ENCODE data around the gene FOXP1. TPM values are rescaled to one million over a fixed set of nuclear protein-coding genes. Genes with fewer than 3 reads are reported as not detected.

FOXP1 gene
- total and polyA plus RNA-seq, 9 donors, result 17.6 to 28.2 (median 20.5) TPM

- Histone ChIP-seq H3K4me3 (ENCODE audit: low read length) (no peak overlapping the region), H3K9me3 (replicated peaks; ENCODE audit: control insufficient read depth, low read depth, low read length) (no peaks in the 10 kb centered on the region), H3K27me3 (ENCODE audit: control insufficient read depth, insufficient read depth, low read length) (no peaks in the 10 kb centered on the region), H3K27ac (ENCODE audit: low read length) (no peak overlapping the region), H3K36me3 (ENCODE audit: control insufficient read depth, insufficient read depth, low read length) (no peaks in the 10 kb centered on the region), H3K4me1 (ENCODE audit: control insufficient read depth, insufficient read depth, low read length) (peaks cover 2% of the 10 kb centered on the region)
- DNase-seq, result no peak
- no CpG with 5 or more reads among the region's 2 CpGs for WGBS (ENCODE audit: insufficient coverage)
Observed at GRCh38 chr3:71397726-71398125, 185.8 kb downstream of the FOXP1 start.

- H3K9me3 ChIP-seq (replicated peaks; ENCODE audit: control insufficient read depth, low read depth, low read length), result no peaks in the 10 kb centered on the region
- no peak overlapping the region for H3K4me3 ChIP-seq (ENCODE audit: low read length)
- 13% methylated on average over 2 of the region's 5 CpGs for WGBS (ENCODE audit: insufficient coverage)
- peak; percentile 52 for DNase-seq
- peaks cover 2% of the 10 kb centered on the region for H3K4me1 ChIP-seq (ENCODE audit: control insufficient read depth, insufficient read depth, low read length)
- no peaks in the 10 kb centered on the region for H3K36me3 ChIP-seq (ENCODE audit: control insufficient read depth, insufficient read depth, low read length)
- no peaks in the 10 kb centered on the region for H3K27me3 ChIP-seq (ENCODE audit: control insufficient read depth, insufficient read depth, low read length)
- H3K27ac ChIP-seq (ENCODE audit: low read length), result no peak overlapping the region
Observed at GRCh38 chr3:71397046-71397445, 186.5 kb downstream of the FOXP1 start.

DNA sequence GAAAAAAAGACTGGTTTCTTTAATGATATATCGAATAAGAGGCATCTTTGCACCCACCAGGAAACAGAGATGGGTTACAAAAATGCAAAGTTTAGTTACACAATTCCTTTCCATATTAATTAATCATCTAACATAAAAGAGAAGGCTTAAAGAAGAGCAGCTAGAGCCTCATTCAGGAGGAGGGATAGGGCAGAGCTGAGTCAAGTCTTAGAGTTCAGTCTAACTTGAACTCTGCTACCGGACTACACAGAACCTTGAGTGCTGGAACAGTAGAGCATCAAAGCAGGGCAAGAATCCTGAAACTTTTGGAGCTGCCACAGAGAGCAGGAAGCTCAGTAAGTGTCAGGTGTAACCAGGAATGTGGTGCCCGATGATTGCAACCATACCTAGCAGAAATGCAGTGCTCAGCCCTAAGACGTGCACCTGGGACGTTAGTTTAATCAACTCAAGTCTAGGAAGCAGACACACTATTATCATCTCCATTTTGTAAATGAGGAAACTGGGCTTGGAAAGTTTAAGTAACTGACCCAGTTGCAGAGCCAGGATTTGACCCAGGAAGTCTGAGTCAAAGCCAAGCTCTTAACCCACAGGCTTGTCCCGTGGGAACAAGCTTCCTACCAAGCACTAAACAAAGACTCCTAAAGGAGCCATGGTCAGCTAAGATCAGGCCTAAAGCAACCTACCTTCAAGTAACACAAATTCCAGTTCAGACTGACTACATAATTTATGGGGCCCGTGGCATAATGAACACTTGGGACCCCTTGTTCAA, 187.4 kb downstream of the FOXP1 start:
- H3K27ac ChIP-seq (ENCODE audit: low read length), result no peak overlapping the region
- no peak overlapping the region for H3K4me3 ChIP-seq (ENCODE audit: low read length)
- WGBS (ENCODE audit: insufficient coverage), result 92% methylated on average over 3 of the region's 7 CpGs
- peaks cover 7% of the 10 kb centered on the region for H3K4me1 ChIP-seq (ENCODE audit: control insufficient read depth, insufficient read depth, low read length)
- H3K9me3 ChIP-seq (replicated peaks; ENCODE audit: control insufficient read depth, low read depth, low read length), result no peaks in the 10 kb centered on the region
- no peaks in the 10 kb centered on the region for H3K27me3 ChIP-seq (ENCODE audit: control insufficient read depth, insufficient read depth, low read length)
- DNase-seq, result peak; percentile 28
- H3K36me3 ChIP-seq (ENCODE audit: control insufficient read depth, insufficient read depth, low read length), result no peaks in the 10 kb centered on the region

- Histone ChIP-seq H3K4me3 (ENCODE audit: low read length) (no peak overlapping the region), H3K4me1 (ENCODE audit: control insufficient read depth, insufficient read depth, low read length) (peaks cover 10% of the 10 kb centered on the region), H3K9me3 (replicated peaks; ENCODE audit: control insufficient read depth, low read depth, low read length) (no peaks in the 10 kb centered on the region), H3K27me3 (ENCODE audit: control insufficient read depth, insufficient read depth, low read length) (no peaks in the 10 kb centered on the region), H3K36me3 (ENCODE audit: control insufficient read depth, insufficient read depth, low read length) (no peaks in the 10 kb centered on the region), H3K27ac (ENCODE audit: low read length) (no peak overlapping the region)
- WGBS (ENCODE audit: insufficient coverage), result no CpG with 5 or more reads among the region's 3 CpGs
- DNase-seq, result no peak
Observed at GRCh38 chr3:71395470-71395869, 188.1 kb downstream of the FOXP1 start.

GRCh38 chr3:71393745-71394144, 189.8 kb downstream of the FOXP1 start:
- H3K4me3 ChIP-seq (ENCODE audit: low read length), result no peak overlapping the region

GRCh38 chr3:71393093-71393492, 190.4 kb downstream of the FOXP1 start:
- Histone ChIP-seq H3K27ac (ENCODE audit: low read length) (no peak overlapping the region), H3K4me3 (ENCODE audit: low read length) (no peak overlapping the region), H3K27me3 (ENCODE audit: control insufficient read depth, insufficient read depth, low read length) (no peaks in the 10 kb centered on the region), H3K4me1 (ENCODE audit: control insufficient read depth, insufficient read depth, low read length) (peaks cover 16% of the 10 kb centered on the region), H3K36me3 (ENCODE audit: control insufficient read depth, insufficient read depth, low read length) (no peaks in the 10 kb centered on the region), H3K9me3 (replicated peaks; ENCODE audit: control insufficient read depth, low read depth, low read length) (no peaks in the 10 kb centered on the region)
- DNase-seq, result no peak
- no CpG with 5 or more reads among the region's 1 CpG for WGBS (ENCODE audit: insufficient coverage)

More at GRCh38 chr3:71393745-71394144, 189.8 kb downstream of the FOXP1 start:
- no peaks in the 10 kb centered on the region for H3K36me3 ChIP-seq (ENCODE audit: control insufficient read depth, insufficient read depth, low read length)
- H3K4me1 ChIP-seq (ENCODE audit: control insufficient read depth, insufficient read depth, low read length), result peaks cover 16% of the 10 kb centered on the region
- H3K9me3 ChIP-seq (replicated peaks; ENCODE audit: control insufficient read depth, low read depth, low read length), result no peaks in the 10 kb centered on the region
- no peaks in the 10 kb centered on the region for H3K27me3 ChIP-seq (ENCODE audit: control insufficient read depth, insufficient read depth, low read length)
- DNase-seq, result no peak
- no peak overlapping the region for H3K27ac ChIP-seq (ENCODE audit: low read length)
- WGBS (ENCODE audit: insufficient coverage), result 100% methylated on average over 1 of the region's 2 CpGs

DNA sequence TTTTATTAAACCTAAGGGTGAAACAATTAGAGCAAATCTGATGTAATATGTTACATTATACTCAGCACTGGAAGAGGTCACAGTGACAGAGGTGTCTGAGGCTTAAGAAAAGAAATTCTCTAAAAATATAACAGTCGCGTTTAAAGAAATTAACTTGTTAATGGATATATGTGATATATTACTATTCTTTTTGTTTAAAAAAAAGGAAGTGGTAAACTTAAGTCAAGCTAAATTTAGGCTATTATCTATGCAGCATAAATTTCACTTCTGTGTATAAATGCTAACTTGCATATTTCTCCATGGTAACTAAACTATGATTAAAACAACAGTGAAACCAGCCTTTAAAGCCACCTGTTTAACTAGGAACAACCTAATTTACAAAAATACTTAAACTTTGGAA, 191.3 kb downstream of the FOXP1 start:
- H3K27ac ChIP-seq (ENCODE audit: low read length), result no peak overlapping the region
- WGBS (ENCODE audit: insufficient coverage), result no CpG with 5 or more reads among the region's 2 CpGs

GRCh38 chr3:71391361-71391760, 192.2 kb downstream of the FOXP1 start:
- no peak for DNase-seq
- H3K36me3 ChIP-seq (ENCODE audit: control insufficient read depth, insufficient read depth, low read length), result no peaks in the 10 kb centered on the region
- H3K9me3 ChIP-seq (replicated peaks; ENCODE audit: control insufficient read depth, low read depth, low read length), result no peaks in the 10 kb centered on the region
- H3K4me1 ChIP-seq (ENCODE audit: control insufficient read depth, insufficient read depth, low read length), result peaks cover 13% of the 10 kb centered on the region
- peak overlapping the region; percentile 11 for H3K27ac ChIP-seq (ENCODE audit: low read length)
- H3K27me3 ChIP-seq (ENCODE audit: control insufficient read depth, insufficient read depth, low read length), result no peaks in the 10 kb centered on the region
- 48% methylated on average over 6 of the region's 7 CpGs for WGBS (ENCODE audit: insufficient coverage)
- no peak overlapping the region for H3K4me3 ChIP-seq (ENCODE audit: low read length)

More for the DNA sequence above, 191.3 kb downstream of the FOXP1 start:
- H3K4me3 ChIP-seq (ENCODE audit: low read length), result no peak overlapping the region
- H3K27me3 ChIP-seq (ENCODE audit: control insufficient read depth, insufficient read depth, low read length), result no peaks in the 10 kb centered on the region
- no peaks in the 10 kb centered on the region for H3K9me3 ChIP-seq (replicated peaks; ENCODE audit: control insufficient read depth, low read depth, low read length)
- DNase-seq, result peak; percentile 48
- H3K36me3 ChIP-seq (ENCODE audit: control insufficient read depth, insufficient read depth, low read length), result no peaks in the 10 kb centered on the region
- peaks cover 14% of the 10 kb centered on the region for H3K4me1 ChIP-seq (ENCODE audit: control insufficient read depth, insufficient read depth, low read length)

- peak; percentile 85 for DNase-seq
- Histone ChIP-seq H3K36me3 (ENCODE audit: control insufficient read depth, insufficient read depth, low read length) (no peaks in the 10 kb centered on the region), H3K27ac (ENCODE audit: low read length) (peak overlapping the region; percentile 80), H3K4me1 (ENCODE audit: control insufficient read depth, insufficient read depth, low read length) (peaks cover 13% of the 10 kb centered on the region), H3K4me3 (ENCODE audit: low read length) (no peak overlapping the region), H3K9me3 (replicated peaks; ENCODE audit: control insufficient read depth, low read depth, low read length) (no peaks in the 10 kb centered on the region), H3K27me3 (ENCODE audit: control insufficient read depth, insufficient read depth, low read length) (no peaks in the 10 kb centered on the region)
- 19% methylated on average over 3 of the region's 9 CpGs for whole genome bisulfite sequencing (ENCODE audit: insufficient coverage)
Observed at GRCh38 chr3:71389911-71390573, 193.5 kb downstream of the FOXP1 start.

DNA sequence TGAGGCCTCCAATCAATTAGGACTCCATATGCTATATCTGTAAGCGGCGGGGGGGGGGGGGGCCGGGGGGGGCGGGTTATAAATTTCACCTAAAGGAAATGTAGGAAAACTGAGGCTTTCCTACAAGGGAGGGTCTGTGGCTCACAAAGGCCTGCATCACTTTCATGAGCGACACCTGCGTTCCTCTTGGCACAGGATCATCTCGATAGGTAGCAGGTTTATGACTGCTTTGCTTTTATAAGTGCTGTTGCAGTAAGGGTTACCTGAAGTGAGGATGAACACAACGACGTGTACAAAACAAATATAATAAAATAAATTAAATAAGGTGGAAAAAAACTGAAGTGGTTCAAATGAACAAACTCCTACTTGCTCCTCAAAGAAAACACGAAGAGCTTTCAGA, 194.3 kb downstream of the FOXP1 start:
- WGBS (ENCODE audit: insufficient coverage), result no CpG with 5 or more reads among the region's 10 CpGs
- Histone ChIP-seq H3K36me3 (ENCODE audit: control insufficient read depth, insufficient read depth, low read length) (no peaks in the 10 kb centered on the region), H3K9me3 (replicated peaks; ENCODE audit: control insufficient read depth, low read depth, low read length) (no peaks in the 10 kb centered on the region), H3K4me1 (ENCODE audit: control insufficient read depth, insufficient read depth, low read length) (peaks cover 13% of the 10 kb centered on the region), H3K27me3 (ENCODE audit: control insufficient read depth, insufficient read depth, low read length) (no peaks in the 10 kb centered on the region), H3K27ac (ENCODE audit: low read length) (no peak overlapping the region), H3K4me3 (ENCODE audit: low read length) (no peak overlapping the region)
- DNase-seq, result no peak
